VCaP (cell line): ENCODE measurements around the gene MGLL.
A peak's percentile ranks its signal among the peaks of the same experiment; 100 is the strongest.

Source experiments
- H3K27ac ChIP-seq: fragments of 450-650 bp; 2 replicates; pipeline ENCODE4 v1.5.1; 2017
- TF ChIP-seq, protein P1 (sequence below): fragments of 450-650 bp; conservative IDR thresholded peaks from 2 replicates; pipeline ENCODE4 v1.5.1; 2017; ENCODE audit warnings: mild to moderate bottlenecking, moderate library complexity

MGLL gene

DNA sequence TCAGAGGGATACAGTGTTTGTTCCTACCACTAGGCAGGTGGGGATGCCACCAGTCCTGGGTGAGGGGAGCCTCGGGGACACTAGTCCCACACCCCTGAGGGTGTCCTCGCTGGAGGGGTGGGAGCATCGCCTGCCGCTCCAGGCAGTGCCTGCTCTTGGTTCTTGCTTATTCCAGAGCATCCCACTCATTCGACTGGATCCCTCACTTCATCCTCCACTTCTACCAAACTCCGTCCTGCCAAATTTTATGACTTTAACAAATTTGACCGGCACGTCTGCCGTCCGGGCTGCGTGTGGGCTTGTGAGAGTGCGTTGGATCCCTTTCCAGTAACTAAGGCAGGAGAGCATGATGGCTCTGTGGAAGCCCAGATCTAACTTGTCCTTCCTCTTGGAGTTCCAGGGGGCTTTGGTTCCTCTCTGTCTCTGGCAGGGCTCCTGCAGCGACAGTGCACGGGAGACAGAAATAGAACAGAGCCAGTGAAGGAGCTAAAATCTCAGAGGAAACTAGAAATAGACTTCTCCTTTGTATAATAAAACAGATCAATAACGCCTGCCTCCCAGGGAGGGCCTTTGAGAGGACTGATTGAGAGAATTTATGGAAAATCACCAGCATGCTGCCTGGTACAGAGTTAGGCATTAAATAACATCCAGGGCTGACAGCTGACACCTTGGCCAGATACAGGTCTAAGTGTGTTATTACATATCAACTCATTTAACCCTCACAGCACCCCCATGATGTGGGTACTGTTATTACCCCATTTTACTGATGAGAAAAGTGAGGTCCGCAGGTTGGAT is 34.5 kb downstream of the MGLL start:
- H3K27ac ChIP-seq = no peak overlapping the region
- TF ChIP-seq, protein P1, sequence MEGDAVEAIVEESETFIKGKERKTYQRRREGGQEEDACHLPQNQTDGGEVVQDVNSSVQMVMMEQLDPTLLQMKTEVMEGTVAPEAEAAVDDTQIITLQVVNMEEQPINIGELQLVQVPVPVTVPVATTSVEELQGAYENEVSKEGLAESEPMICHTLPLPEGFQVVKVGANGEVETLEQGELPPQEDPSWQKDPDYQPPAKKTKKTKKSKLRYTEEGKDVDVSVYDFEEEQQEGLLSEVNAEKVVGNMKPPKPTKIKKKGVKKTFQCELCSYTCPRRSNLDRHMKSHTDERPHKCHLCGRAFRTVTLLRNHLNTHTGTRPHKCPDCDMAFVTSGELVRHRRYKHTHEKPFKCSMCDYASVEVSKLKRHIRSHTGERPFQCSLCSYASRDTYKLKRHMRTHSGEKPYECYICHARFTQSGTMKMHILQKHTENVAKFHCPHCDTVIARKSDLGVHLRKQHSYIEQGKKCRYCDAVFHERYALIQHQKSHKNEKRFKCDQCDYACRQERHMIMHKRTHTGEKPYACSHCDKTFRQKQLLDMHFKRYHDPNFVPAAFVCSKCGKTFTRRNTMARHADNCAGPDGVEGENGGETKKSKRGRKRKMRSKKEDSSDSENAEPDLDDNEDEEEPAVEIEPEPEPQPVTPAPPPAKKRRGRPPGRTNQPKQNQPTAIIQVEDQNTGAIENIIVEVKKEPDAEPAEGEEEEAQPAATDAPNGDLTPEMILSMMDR = no peak

DNA sequence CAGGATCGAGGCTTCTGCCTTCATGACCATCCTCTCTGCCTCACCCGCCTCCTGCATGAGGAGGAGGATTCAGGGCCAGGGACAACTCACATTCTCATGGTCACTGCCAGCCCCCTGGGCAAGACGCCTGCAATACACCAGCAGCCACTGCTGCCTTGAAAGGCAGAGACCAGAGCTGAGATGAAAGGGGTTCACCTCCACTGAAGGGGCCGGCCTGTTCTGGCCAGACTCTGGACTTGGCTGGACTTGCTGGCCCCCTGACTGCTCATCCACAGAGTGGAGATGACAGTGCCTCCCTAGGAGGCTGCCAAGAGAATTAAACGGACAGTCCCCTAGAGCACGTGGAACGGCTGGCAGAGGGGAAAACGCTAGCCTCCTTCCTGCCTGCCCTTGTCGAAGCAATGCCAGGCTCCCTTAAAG is 35.2 kb downstream of the MGLL start:
- TF ChIP-seq, protein P1 = no peak
- no peak overlapping the region for H3K27ac ChIP-seq

DNA sequence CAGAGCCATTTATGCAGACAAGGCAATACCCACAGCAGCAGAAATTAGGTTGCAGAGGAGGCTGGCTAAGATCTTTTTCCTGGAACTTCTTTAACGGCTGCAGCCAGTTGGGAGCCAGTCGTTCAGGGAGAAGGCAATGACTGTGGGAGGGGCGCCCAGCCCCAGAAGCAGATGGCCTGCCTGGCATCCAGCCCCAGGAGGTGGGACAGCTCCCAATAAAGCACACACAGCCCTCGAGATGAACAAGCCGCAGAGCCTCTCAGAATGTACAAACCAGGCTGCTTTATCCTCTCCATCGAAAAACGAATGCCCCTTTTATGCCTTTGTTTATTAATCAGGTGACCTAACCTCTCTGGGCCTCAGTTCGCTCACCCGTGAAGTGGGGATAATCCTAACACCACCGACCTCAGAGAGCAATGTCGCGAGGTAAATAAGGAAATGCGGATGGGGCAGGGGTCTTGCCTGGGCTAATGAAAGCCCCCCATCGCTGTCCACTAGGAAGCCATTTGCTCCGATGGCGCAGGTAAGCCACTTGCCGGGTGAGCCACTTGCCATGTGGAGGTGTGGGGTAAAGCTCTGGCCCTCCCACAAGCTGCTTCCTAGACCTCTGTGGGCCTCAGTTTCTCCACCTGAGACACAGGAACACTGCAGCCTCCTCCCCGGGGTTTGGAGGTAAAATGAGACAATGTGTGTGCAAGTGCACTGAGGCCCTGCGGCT is 35.8 kb downstream of the MGLL start:
- TF ChIP-seq, protein P1 = no peak
- peak overlapping the region; percentile 5; the same call in 1 of the 2 replicates for H3K27ac ChIP-seq

DNA sequence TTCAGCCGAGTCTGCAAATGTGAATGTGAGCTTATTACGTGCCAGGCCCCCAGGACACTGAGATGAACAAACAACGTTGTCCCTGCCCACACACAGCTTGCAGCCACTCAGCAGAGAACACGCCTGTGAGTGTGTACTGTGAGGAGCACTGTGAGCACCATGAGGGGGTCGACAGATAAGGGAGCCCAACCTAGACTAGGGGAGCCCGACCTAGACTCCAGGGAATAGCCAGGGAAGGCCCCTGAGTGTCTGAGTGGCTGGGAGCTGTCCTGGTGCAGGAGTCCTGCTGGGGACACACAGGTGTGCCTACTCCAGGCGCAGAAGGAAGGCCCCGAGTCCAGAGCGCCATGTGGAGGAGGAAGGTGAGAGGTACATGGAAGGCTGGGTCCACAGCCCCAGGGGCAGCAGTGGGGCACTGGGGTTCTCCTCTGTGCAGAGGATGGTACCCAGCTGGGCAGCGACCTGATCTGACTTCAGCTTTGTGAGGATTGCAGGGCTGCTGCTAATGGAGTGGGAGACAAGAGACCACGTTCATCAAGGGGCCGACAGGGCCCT is 36.5 kb downstream of the MGLL start:
- H3K27ac ChIP-seq = peak overlapping the region; percentile 5; the same call in 1 of the 2 replicates

DNA sequence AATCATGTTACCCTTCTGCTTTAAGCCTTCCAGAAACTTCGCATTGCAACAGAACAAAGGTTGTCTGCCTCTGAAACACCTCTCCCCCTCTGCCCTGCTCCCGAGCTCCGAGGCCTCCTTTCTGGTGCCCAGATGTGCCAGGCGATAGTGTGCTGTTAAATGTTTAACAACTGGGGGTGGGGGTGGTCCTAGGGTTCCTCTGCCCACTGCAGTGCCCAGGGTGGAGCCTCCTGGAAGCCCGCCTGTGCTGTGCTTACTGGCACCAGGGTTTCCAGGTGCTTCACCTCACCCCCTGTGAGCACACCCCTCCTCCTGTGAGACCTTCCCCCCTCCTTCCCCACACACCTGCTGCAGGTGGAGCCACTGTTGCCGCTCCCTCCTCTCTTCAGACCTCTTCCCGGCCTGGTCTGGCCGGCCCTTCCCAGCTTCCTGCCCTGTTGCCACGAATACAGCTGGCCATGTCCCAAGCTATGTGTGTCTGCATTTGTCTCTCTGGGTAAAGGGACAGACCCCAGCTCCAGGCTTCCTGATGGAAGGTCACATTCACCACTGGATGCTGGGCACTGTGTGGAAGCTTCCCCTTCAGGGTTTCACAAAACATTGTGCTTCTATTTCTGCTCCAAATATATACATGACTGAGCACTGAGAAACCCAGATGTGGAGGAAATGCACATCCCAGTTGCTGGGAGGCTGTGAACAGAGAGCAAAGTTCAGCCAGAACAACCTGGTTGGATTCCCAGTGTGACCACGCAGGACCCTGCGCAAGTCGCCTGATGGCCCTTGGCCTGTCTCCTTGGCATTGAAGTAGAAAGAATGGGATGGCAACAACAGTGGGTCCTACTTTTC is 37.2 kb downstream of the MGLL start:
- TF ChIP-seq, protein P1 = no peak
- no peak overlapping the region for H3K27ac ChIP-seq

More for the DNA sequence above, 36.5 kb downstream of the MGLL start:
- TF ChIP-seq, protein P1 = no peak

DNA sequence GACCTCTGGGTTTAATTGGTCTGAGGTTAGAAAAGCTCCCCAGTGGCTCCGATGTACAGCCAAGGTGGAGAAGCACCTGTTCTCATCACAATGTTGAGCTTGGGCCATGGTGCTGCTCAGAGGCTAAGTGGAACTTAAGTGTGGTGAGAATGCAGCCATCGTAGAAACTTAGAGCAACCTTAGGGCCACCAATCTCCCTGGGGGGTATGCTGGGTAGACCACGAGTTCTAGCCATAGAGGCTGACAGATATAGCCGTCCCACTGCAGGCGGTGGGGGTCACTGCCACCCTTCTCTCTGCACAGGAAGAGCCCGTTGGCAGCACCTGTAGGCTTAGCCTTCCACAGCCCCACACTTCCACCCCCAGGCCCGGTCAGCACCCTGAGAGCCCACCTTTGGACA is 38.0 kb downstream of the MGLL start:
- TF ChIP-seq, protein P1 = no peak
- no peak overlapping the region for H3K27ac ChIP-seq
